HFFc6 (cell line): ENCODE measurements around the gene ARMC10. TPM values are rescaled to one million over a fixed set of nuclear protein-coding genes. Genes with fewer than 3 reads are reported as not detected.
"Not testable (repeated sequence)": the region's sequence is repeated elsewhere in the genome, so short reads cannot be mapped to it uniquely, and the experiment has no call there.

ENCODE experiments used
- DNase-seq: peaks from one replicate; pipeline ENCODE4 v3.0.0-alpha.2; 2018
- H3K27ac Mint-ChIP-seq: 2 replicates; pipeline ENCODE4 v1.8.0; 2020; ENCODE audit warnings: mild to moderate bottlenecking, mixed read lengths
- H3K27me3 Mint-ChIP-seq: 2 replicates; pipeline ENCODE4 v1.8.0; 2021; ENCODE audit warnings: mild to moderate bottlenecking, moderate library complexity, mixed read lengths; ENCODE audit not compliant: insufficient read depth
- H3K36me3 Mint-ChIP-seq: 2 replicates; pipeline ENCODE4 v1.8.0; 2021; ENCODE audit warnings: low read depth, mixed read lengths
- H3K4me1 Mint-ChIP-seq: 2 replicates; pipeline ENCODE4 v1.8.0; 2020; ENCODE audit warnings: low read depth, mixed read lengths
- H3K4me3 Mint-ChIP-seq: 2 replicates; pipeline ENCODE4 v1.8.0; 2020; ENCODE audit warnings: mild to moderate bottlenecking, moderate library complexity, mixed read lengths
- H3K9me3 Mint-ChIP-seq: 2 replicates; pipeline ENCODE4 v1.8.0; 2020; ENCODE audit warnings: mild to moderate bottlenecking, mixed read lengths
- long read RNA-seq: library from polyadenylated mRNA; unstranded; transcript quantifications from one replicate; pipeline ENCODE4 v2.0.0, GENCODE V29; 2019
- total RNA-seq, 6 experiments: library from RNA; stranded (reverse); fragmentation: NEBNext Ultra II Directional; extraction: Animal tissue kit (Norgen Biotek cat#: 25700); gene quantifications; 2 replicates in 1 of 6; 3 replicates in 5 of 6; pipeline ENCODE4 v1.2.3, GENCODE V29; 2021
- TF ChIP-seq, protein P1 (sequence below): fragments of 200-600 bp; sonication (generic); IDR thresholded peaks from 2 replicates; pipeline ENCODE4 v1.5.0; 2021; ENCODE audit warnings: antibody characterized with exemption, mild to moderate bottlenecking

Gene ARMC10
- total RNA-seq, result 10 to 100 TPM; 27.3 to 40.9 (median 34.7) TPM
- long read RNA-seq, transcript ARMC10-208 (6 exons, 2,524 nt), result major isoform, 15 of 30 reads
- long read RNA-seq, partial matches to known transcripts, result 6 of 30 reads
- long read RNA-seq, other reads (novel, unspliced or antisense), result 3 of 30 reads

DNA sequence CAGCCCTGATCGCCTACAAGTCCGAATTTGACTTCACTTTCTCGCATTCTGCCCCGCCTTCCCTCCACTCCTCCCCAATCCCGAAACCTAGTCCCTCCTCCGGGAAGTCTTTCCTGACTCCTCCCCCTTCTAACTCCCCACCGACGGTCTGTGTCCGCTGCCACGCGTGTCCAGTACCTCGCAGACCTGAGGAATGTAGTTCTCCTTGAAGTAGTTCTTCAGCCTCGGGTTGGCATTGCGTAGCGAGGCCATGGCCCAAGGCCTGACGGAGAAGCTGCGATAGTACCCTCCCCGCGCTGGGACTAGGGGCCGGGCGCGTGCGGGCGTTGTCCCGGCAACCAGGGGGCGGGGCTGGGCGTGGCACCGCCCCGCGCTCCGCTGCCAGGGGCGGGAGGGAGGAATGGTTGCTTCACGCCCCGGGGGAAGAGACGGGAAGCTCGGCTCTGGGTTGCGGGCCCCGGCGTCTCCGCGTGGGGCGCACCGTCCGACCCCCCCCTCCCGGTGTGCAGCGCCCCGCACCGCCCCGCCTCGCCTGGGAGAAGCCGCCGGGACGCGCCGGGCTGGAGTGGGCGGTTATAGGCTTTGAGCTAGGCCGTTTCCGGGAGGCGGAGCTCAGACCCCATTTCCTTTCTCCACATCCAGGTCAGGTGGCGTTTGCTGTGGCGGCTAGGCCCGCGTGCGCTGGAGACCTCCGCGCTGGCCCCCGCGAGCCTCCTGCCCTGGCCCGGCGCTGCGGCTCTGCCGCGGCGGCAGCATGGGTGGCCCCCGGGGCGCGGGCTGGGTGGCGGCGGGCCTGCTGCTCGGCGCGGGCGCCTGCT lies at the start of gene ARMC10, which contains the start of gene FBXL13:
ARMC10 (plus strand) TSS at position 622 of the 818 bp plus-strand sequence; CDS start at position 755, 133 bp downstream.
FBXL13 (minus strand) TSS at position 278 of the 818 bp plus-strand sequence.
- Mint-ChIP-seq H3K4me1 (peaks cover 29% of the 10 kb centered on the region), H3K36me3 (peaks cover under 1% of the 10 kb centered on the region; the same call in 1 of the 2 replicates), H3K4me3 (peak within 1 kb of the TSS; percentile 99), H3K27me3 (no peaks in the 10 kb centered on the region; the same call in 1 of the 2 replicates), H3K9me3 (no peaks in the 10 kb centered on the region), H3K27ac (peak within 1 kb of the TSS; percentile 89)
- TF ChIP-seq, protein P1, sequence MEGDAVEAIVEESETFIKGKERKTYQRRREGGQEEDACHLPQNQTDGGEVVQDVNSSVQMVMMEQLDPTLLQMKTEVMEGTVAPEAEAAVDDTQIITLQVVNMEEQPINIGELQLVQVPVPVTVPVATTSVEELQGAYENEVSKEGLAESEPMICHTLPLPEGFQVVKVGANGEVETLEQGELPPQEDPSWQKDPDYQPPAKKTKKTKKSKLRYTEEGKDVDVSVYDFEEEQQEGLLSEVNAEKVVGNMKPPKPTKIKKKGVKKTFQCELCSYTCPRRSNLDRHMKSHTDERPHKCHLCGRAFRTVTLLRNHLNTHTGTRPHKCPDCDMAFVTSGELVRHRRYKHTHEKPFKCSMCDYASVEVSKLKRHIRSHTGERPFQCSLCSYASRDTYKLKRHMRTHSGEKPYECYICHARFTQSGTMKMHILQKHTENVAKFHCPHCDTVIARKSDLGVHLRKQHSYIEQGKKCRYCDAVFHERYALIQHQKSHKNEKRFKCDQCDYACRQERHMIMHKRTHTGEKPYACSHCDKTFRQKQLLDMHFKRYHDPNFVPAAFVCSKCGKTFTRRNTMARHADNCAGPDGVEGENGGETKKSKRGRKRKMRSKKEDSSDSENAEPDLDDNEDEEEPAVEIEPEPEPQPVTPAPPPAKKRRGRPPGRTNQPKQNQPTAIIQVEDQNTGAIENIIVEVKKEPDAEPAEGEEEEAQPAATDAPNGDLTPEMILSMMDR, result peak; percentile 67
- DNase-seq, result peak; percentile 84

DNA sequence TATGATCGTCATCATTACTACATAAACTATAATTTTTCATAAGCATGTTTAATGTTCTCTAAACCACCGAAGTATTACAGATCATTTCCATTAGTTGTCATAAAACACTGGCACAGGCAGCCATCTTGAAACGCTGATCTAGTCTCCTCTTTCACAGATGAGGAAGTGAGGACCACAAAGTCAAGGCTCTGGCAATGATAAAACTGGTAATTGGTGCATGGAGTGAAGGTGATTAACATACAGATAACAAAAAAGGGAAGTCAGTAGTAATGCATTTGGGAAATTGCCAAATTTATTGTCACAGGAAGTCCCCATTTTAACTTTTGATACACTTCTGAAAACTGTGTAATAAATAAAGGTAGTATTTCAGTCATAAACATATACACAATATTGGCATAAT lies 49.6 kb upstream of the ARMC10 start:
- H3K27ac Mint-ChIP-seq, result no peak overlapping the region
- TF ChIP-seq, protein P1, result no peak
- peaks cover 13% of the 10 kb centered on the region for H3K9me3 Mint-ChIP-seq
- no peaks in the 10 kb centered on the region for H3K27me3 Mint-ChIP-seq
- no peak overlapping the region for H3K4me3 Mint-ChIP-seq
- H3K36me3 Mint-ChIP-seq, result peaks cover 6% of the 10 kb centered on the region; the same call in 1 of the 2 replicates
- H3K4me1 Mint-ChIP-seq, result no peaks in the 10 kb centered on the region
- no peak for DNase-seq

DNA sequence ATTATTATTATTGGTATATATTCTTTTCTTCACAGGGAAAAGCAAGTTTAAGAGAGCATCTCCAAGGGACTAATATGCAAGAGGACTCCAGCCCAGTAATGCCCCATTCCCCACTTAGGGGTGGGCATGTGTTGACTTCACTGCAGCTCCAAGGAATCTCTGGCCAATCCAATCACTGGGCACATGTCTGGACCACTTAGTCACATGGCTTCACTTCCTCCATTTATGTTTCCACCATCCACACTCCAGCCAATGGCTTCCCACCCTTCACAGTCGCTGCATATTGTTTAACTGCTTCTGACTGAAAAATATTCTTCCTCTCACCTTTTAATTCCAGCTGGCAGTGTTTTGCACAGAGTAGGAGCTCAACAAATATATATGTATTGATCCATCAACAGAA lies 43.9 kb upstream of the ARMC10 start:
- Mint-ChIP-seq H3K9me3 (no peaks in the 10 kb centered on the region), H3K36me3 (no peaks in the 10 kb centered on the region), H3K4me3 (no peak overlapping the region), H3K27ac (no peak overlapping the region), H3K4me1 (peaks cover 6% of the 10 kb centered on the region), H3K27me3 (no peaks in the 10 kb centered on the region; the same call in 1 of the 2 replicates)
- TF ChIP-seq, protein P1, result no peak
- DNase-seq, result no peak

DNA sequence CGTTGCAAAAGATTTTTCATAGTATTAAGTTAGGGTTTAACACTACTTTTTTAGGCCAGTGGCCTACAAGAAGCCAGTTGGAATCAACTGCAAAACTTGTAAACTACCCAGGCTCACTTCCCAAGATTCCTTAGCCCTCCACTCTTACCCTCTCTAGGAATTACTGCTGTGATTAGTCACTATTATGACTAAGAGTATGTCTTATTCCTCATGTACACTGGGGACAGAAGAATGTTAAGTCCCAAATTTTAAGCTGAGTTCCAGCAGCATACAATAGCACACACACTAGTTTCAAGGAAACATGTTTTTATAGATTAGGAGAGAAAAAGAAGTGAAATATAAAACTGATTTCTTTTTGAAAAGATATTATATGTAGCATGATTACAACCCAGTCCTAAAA lies 43.2 kb upstream of the ARMC10 start:
- H3K4me1 Mint-ChIP-seq, result peaks cover 6% of the 10 kb centered on the region
- no peak overlapping the region for H3K4me3 Mint-ChIP-seq
- no peaks in the 10 kb centered on the region for H3K36me3 Mint-ChIP-seq
- H3K9me3 Mint-ChIP-seq, result no peaks in the 10 kb centered on the region
- DNase-seq, result no peak
- H3K27ac Mint-ChIP-seq, result no peak overlapping the region
- H3K27me3 Mint-ChIP-seq, result no peaks in the 10 kb centered on the region; the same call in 1 of the 2 replicates
- TF ChIP-seq, protein P1, result no peak

DNA sequence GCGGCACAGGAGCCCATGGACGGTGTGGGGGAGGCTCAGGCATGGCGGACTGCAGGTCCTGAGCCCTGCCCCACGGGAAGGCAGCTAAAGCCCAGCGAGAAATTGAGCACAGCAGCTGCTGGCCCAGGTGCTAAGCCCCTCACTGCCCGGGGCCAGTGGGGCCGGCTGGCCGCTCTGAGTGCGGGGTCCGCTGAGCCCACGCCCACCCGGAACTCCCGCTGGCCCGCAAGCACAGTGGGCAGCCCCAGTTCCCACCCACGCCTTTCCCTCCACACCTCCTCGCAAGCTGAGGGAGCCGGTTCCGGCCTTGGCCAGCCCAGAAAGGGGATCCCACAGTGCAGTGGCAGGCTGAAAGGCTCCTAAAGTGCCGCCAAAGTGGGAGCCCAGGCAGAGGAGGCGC lies 40.6 kb upstream of the ARMC10 start:
- DNase-seq, H3K27me3 Mint-ChIP-seq, H3K9me3 Mint-ChIP-seq, H3K4me3 Mint-ChIP-seq, H3K4me1 Mint-ChIP-seq, H3K27ac Mint-ChIP-seq, H3K36me3 Mint-ChIP-seq: not testable (repeated sequence)

DNA sequence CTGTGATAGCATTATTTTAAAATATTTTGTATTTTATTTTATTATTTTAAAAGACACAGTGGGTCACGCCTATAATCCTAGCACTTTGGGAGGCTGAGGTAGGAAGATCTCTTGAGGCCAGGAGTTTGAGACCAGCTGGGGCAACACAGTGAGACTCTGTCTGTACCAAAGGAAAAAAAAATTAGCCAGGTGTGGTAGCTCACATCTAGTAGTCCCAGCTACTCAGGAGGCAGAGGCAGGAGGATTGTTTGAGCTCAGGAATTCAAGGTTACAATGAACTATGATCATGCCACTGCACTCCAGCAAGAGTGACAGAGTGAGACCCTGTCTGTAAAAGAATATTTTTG lies 37.5 kb upstream of the ARMC10 start:
- TF ChIP-seq, protein P1, result no peak
- Mint-ChIP-seq H3K4me3 (no peak overlapping the region), H3K27me3 (no peaks in the 10 kb centered on the region; the same call in 1 of the 2 replicates), H3K9me3 (peaks cover 9% of the 10 kb centered on the region), H3K27ac (no peak overlapping the region), H3K4me1 (no peaks in the 10 kb centered on the region), H3K36me3 (0 out of 2 replicates have a peak, but pooled peaks cover 4% of the 10 kb centered on the region)
- no peak for DNase-seq

DNA sequence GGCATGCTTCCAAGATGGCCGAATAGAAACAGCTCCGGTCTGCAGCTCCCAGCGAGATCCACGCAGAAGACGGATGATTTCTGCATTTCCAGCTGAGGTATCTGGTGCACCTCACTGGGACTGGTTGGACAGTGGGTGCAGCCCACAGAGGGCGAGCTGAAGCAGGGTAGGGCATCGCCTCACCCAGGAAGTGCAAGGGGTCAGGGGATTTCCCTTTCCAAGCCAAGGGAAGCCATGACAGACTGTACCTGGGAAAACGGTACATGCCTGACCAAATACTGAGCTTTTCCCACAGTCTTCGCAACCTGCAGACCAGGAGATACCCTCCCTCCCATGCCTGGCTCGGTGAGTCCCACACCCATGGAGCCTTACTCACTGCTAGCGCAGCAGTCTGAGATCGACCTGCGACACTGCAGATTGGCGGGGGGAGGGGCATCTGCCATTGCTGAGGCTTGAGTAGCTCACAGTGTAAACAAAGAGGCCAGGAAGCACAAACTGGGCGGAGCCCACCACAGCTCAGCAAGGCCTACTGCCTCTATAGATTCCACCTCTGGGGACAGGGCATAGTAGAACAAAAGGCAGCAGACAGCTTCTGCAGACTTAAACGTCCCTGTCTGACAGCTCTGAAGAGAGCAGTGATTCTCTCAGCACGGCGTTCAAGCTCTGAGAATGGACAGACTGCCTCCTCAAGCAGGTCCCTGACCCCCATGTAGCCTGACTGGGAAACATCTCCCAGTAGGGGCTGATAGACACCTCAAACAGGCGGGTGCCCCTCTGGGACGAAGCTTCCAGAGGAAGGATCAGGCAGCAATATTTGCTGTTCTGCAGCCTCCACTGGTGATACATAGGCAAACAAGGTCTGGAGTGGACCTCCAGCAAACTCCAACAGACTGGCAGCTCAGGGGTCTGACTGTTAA lies 36.9 kb upstream of the ARMC10 start:
- not testable (repeated sequence) for H3K27ac Mint-ChIP-seq, H3K36me3 Mint-ChIP-seq, H3K27me3 Mint-ChIP-seq, H3K4me3 Mint-ChIP-seq, H3K4me1 Mint-ChIP-seq, DNase-seq
- H3K9me3 Mint-ChIP-seq, result peaks cover 15% of the 10 kb centered on the region

DNA sequence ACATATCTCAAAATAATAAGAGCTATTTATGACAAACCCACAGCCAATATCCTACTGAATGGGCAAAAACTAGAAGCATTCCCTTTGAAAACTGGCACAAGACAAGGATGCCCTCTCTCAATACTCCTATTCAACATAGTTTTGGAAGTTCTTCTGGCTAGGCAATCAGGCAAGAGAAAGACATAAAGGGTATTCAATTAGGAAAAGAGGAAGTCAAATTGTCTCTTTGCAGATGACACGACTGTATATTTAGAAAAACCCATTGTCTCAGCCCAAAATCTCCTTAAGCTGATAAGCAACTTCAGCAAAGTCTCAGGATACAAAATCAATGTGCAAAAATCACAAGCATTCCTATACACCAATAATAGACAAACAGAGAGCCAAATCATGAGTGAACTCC lies 33.1 kb upstream of the ARMC10 start:
- not testable (repeated sequence) for H3K4me3 Mint-ChIP-seq, H3K27ac Mint-ChIP-seq, H3K4me1 Mint-ChIP-seq, H3K27me3 Mint-ChIP-seq, DNase-seq
- H3K36me3 Mint-ChIP-seq, result peaks cover 16% of the 10 kb centered on the region; the same call in 1 of the 2 replicates
- peaks cover 23% of the 10 kb centered on the region for H3K9me3 Mint-ChIP-seq
